Measurements from ENCODE around the gene NUFIP1. TPM values are rescaled to one million over a fixed set of nuclear protein-coding genes. Genes with fewer than 3 reads are reported as not detected.
"Not testable (repeated sequence)": the region's sequence is repeated elsewhere in the genome, so short reads cannot be mapped to it uniquely, and the experiment has no call there.

The NUFIP1 gene
- total RNA-seq, 1 experiment from 2014 or later, result 4.8 TPM

GRCh38 chr13:44969551-44970484 lies 19.5 kb downstream of the NUFIP1 start:
- peak; percentile 62 for DNase-seq (ENCODE audit: low read depth)

GRCh38 chr13:44968434-44968815 lies 20.8 kb downstream of the NUFIP1 start:
- DNase-seq (ENCODE audit: low read depth), result no peak

GRCh38 chr13:44967704-44968433 lies 21.4 kb downstream of the NUFIP1 start:
- DNase-seq (ENCODE audit: low read depth), result peak; percentile 11

- DNase-seq (ENCODE audit: low read depth), result no peak
Measured at GRCh38 chr13:44961997-44962396, 27.3 kb downstream of the NUFIP1 start.

- DNase-seq (ENCODE audit: low read depth), result no peak
Measured at GRCh38 chr13:44955406-44955805, 33.9 kb downstream of the NUFIP1 start.

- DNase-seq (ENCODE audit: low read depth), result no peak
Measured at GRCh38 chr13:44954224-44954623, 35.0 kb downstream of the NUFIP1 start.

GRCh38 chr13:44952671-44953070 lies 36.6 kb downstream of the NUFIP1 start:
- DNase-seq (ENCODE audit: low read depth), result no peak

- DNase-seq (ENCODE audit: low read depth), result no peak
Measured at GRCh38 chr13:44951184-44951583, 38.1 kb downstream of the NUFIP1 start.

GRCh38 chr13:44943411-44943810 lies 45.9 kb downstream of the NUFIP1 start:
- not testable (repeated sequence) for DNase-seq (ENCODE audit: low read depth)

- no peak for DNase-seq (ENCODE audit: low read depth)
Measured at GRCh38 chr13:44938854-44939253, 50.4 kb downstream of the NUFIP1 start.

GRCh38 chr13:44936246-44936645 lies 53.0 kb downstream of the NUFIP1 start:
- no peak for DNase-seq (ENCODE audit: low read depth)

- DNase-seq (ENCODE audit: low read depth), result peak; percentile 55
Measured at GRCh38 chr13:44934724-44935123, 54.5 kb downstream of the NUFIP1 start.

GRCh38 chr13:44932850-44933251 lies 56.4 kb downstream of the NUFIP1 start:
- peak; percentile 41 for DNase-seq (ENCODE audit: low read depth)

GRCh38 chr13:44932171-44932849 lies 57.0 kb downstream of the NUFIP1 start:
- no peak for DNase-seq (ENCODE audit: low read depth)

- DNase-seq (ENCODE audit: low read depth), result peak; percentile 72
Measured at GRCh38 chr13:44930963-44931623, 58.2 kb downstream of the NUFIP1 start.

GRCh38 chr13:44930280-44930679 lies 59.0 kb downstream of the NUFIP1 start:
- no peak for DNase-seq (ENCODE audit: low read depth)

GRCh38 chr13:44929692-44930091 lies 59.6 kb downstream of the NUFIP1 start:
- no peak for DNase-seq (ENCODE audit: low read depth)

GRCh38 chr13:44927968-44928367 lies 61.3 kb downstream of the NUFIP1 start:
- no peak for DNase-seq (ENCODE audit: low read depth)

- DNase-seq (ENCODE audit: low read depth), result peak; percentile 93
Measured at GRCh38 chr13:44921931-44922758, 67.1 kb downstream of the NUFIP1 start.

GRCh38 chr13:44921246-44921877 lies 67.9 kb downstream of the NUFIP1 start:
- no peak for DNase-seq (ENCODE audit: low read depth)

Data from RPMI7951 (cell line).